ENCODE measurements around the gene TCEA3.

TCEA3 gene

DNA sequence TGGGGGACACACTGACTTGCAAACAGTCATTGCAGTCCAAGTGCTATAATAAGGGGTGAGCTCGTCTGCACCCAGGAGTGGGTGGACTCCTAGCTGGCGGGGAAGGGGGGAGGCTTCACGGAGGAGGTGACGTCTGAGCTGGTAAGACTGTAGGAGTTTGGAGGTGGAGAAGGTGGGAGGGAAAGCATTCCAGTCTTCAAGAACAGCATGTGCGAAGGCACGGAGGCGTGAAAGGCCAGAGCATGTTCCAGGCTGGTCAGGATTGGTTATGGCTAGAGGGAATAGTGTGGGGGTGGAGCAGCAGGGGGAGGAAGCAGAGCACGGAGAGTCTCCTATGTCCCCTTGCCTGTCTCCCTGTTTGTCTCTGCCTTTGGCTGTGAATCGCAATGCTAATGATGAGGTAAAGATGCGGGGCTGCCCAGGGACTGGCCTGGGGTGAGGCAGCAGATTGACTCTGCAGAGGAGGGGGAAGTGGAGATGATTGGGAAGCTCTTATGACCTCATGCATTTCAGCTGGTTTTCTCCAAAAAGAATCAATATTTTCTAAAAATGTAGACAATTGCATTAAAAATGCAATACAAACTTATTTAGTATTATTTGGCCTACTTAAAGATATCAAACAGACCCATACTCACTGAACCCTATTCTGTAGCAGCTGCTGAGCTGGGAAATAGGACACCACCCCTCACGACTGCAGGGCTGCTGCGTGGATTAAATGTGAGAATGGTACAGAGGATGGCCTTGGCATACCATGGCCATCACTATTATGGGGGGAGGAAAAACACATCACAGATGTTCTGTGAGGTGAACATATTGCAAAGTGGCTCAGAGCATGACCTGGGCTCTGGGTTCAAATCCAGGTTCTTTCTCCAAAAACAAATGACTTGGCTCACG, 52.3 kb downstream of the TCEA3 start:
- H3F3A ChIP-seq (ENCODE audit: control insufficient read depth, insufficient read depth), result peaks cover 5% of the 10 kb centered on the region; the same call in 1 of the 2 replicates
- peaks cover 24% of the 10 kb centered on the region for H3K79me2 ChIP-seq (ENCODE audit: control insufficient read depth, low read length)
- TF ChIP-seq, protein P1, sequence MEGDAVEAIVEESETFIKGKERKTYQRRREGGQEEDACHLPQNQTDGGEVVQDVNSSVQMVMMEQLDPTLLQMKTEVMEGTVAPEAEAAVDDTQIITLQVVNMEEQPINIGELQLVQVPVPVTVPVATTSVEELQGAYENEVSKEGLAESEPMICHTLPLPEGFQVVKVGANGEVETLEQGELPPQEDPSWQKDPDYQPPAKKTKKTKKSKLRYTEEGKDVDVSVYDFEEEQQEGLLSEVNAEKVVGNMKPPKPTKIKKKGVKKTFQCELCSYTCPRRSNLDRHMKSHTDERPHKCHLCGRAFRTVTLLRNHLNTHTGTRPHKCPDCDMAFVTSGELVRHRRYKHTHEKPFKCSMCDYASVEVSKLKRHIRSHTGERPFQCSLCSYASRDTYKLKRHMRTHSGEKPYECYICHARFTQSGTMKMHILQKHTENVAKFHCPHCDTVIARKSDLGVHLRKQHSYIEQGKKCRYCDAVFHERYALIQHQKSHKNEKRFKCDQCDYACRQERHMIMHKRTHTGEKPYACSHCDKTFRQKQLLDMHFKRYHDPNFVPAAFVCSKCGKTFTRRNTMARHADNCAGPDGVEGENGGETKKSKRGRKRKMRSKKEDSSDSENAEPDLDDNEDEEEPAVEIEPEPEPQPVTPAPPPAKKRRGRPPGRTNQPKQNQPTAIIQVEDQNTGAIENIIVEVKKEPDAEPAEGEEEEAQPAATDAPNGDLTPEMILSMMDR (IDR thresholded peaks at IDR 0.05; ENCODE audit: low read depth, low read length, poor library complexity, severe bottlenecking), result no peak
- no peak for TF ChIP-seq EZH2phosphoT487 (IDR thresholded peaks at IDR 0.05; ENCODE audit: borderline replicate concordance, low read length)
- H3K36me3 ChIP-seq (ENCODE audit: control insufficient read depth, low read length), result no peaks in the 10 kb centered on the region
- H4K20me1 ChIP-seq (ENCODE audit: control insufficient read depth, insufficient read depth, low read depth, low read length), result 0 out of 2 replicates have a peak, but pooled peaks cover 3% of the 10 kb centered on the region
- H3K27ac ChIP-seq (ENCODE audit: low read depth, low read length), result no peak overlapping the region
- H3K9me3 ChIP-seq (ENCODE audit: control insufficient read depth, insufficient read depth, low read length), result no peaks in the 10 kb centered on the region
- H3K4me1 ChIP-seq (ENCODE audit: control insufficient read depth, low read length), result peaks cover 22% of the 10 kb centered on the region
- H3K9me2 ChIP-seq (replicated peaks; ENCODE audit: control insufficient read depth, low read length), result no peaks in the 10 kb centered on the region
- H3K4me3 ChIP-seq (ENCODE audit: low read length), result no peak overlapping the region
- H3K4me2 ChIP-seq (ENCODE audit: low read length), result no peak overlapping the region
- H3K27me3 ChIP-seq (ENCODE audit: control insufficient read depth, low read length), result no peaks in the 10 kb centered on the region

DNA sequence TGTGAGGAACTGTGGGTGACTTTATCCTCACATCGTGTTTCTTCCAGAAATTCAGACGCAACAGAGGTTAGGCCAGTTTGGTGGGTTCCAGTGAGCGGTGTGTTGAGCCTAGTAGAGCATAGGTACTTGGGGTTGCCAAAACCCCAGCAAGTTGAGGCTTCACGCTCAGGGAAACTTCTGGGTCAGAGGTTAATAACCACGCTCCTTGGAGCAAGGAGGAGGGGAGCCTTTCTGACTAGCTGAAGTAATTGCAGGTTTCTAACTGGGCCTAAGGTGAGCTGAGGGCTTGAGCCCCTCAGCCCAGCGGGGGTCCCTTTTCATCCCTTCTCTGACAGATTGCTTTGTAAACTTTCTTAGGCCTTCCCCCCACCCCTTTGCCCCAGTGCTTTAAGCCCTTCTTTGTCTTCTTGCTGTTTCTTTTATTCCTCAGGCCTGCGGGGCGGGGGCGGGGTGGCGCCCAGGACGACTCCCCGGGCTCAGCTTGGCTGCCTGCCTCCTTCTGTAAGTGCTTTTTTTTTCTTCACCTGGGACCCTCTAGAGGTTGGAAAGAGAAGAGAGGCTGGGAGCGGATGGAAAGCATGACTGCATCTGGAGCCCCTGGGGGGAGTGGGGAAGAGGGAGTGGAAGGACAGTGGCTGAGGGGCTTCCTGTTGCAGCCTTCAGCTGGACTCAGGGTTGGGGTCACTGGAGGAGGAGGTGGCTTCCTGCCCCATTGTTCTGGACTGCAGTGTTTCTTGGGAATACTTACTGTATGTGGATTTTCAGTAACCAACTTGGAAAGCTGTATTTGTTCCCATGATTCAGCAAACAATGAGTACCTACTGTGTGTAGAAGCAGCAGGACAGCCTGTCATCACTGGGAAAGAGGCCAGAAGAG, 53.6 kb downstream of the TCEA3 start:
- Histone ChIP-seq H3K4me3 (ENCODE audit: low read length) (peak overlapping the region; percentile 85; the same call in 1 of the 2 replicates), H3K4me1 (ENCODE audit: control insufficient read depth, low read length) (peaks cover 32% of the 10 kb centered on the region), H3K9me3 (ENCODE audit: control insufficient read depth, insufficient read depth, low read length) (no peaks in the 10 kb centered on the region), H3K36me3 (ENCODE audit: control insufficient read depth, low read length) (peaks cover 8% of the 10 kb centered on the region), H3K79me2 (ENCODE audit: control insufficient read depth, low read length) (peaks cover 26% of the 10 kb centered on the region), H3K27me3 (ENCODE audit: control insufficient read depth, low read length) (no peaks in the 10 kb centered on the region), H3K4me2 (ENCODE audit: low read length) (peak overlapping the region; percentile 82), H4K20me1 (ENCODE audit: control insufficient read depth, insufficient read depth, low read depth, low read length) (0 out of 2 replicates have a peak, but pooled peaks cover 3% of the 10 kb centered on the region), H3F3A (ENCODE audit: control insufficient read depth, insufficient read depth) (peaks cover 5% of the 10 kb centered on the region; the same call in 1 of the 2 replicates), H3K9me2 (replicated peaks; ENCODE audit: control insufficient read depth, low read length) (no peaks in the 10 kb centered on the region), H3K27ac (ENCODE audit: low read depth, low read length) (no peak overlapping the region)
- TF ChIP-seq EZH2phosphoT487 (IDR thresholded peaks at IDR 0.05; ENCODE audit: borderline replicate concordance, low read length), result no peak
- TF ChIP-seq, protein P1 (IDR thresholded peaks at IDR 0.05; ENCODE audit: low read depth, low read length, poor library complexity, severe bottlenecking), result no peak

DNA sequence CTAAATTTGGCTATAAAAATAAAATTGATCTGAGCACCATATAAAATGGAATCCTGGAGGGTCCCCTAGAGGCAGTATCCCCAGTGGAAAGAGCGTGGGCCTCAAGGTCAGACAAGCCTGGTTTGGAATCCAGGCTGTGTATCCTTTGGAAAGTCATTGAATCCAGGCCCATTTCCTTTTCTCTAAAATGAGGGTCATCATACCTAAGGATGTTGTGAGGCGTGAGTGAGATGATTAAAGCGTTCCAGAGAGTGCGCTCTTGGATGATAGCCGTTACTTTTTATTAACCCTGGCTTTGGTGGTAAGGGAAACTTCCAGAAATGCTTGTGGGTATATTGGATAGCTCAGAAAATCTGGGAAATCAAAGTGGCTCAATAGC, 54.2 kb downstream of the TCEA3 start:
- Histone ChIP-seq H3K27ac (ENCODE audit: low read depth, low read length) (no peak overlapping the region), H3K79me2 (ENCODE audit: control insufficient read depth, low read length) (peaks cover 26% of the 10 kb centered on the region), H3K9me3 (ENCODE audit: control insufficient read depth, insufficient read depth, low read length) (no peaks in the 10 kb centered on the region), H3F3A (ENCODE audit: control insufficient read depth, insufficient read depth) (peaks cover 5% of the 10 kb centered on the region; the same call in 1 of the 2 replicates), H3K4me2 (ENCODE audit: low read length) (peak overlapping the region; percentile 82), H3K9me2 (replicated peaks; ENCODE audit: control insufficient read depth, low read length) (no peaks in the 10 kb centered on the region), H3K4me3 (ENCODE audit: low read length) (peak overlapping the region; percentile 85), H3K4me1 (ENCODE audit: control insufficient read depth, low read length) (peaks cover 32% of the 10 kb centered on the region), H3K36me3 (ENCODE audit: control insufficient read depth, low read length) (peaks cover 8% of the 10 kb centered on the region), H4K20me1 (ENCODE audit: control insufficient read depth, insufficient read depth, low read depth, low read length) (0 out of 2 replicates have a peak, but pooled peaks cover 3% of the 10 kb centered on the region), H3K27me3 (ENCODE audit: control insufficient read depth, low read length) (no peaks in the 10 kb centered on the region)
- TF ChIP-seq, protein P1 (IDR thresholded peaks at IDR 0.05; ENCODE audit: low read depth, low read length, poor library complexity, severe bottlenecking), result no peak
- no peak for TF ChIP-seq EZH2phosphoT487 (IDR thresholded peaks at IDR 0.05; ENCODE audit: borderline replicate concordance, low read length)

Measured in DOHH2 (cell line).